ENCODE measurements around the gene PHF19.

Gene PHF19

GRCh38 chr9:120853198-120853597, 23.8 kb downstream of the PHF19 start:
- TF ChIP-seq, protein P1, sequence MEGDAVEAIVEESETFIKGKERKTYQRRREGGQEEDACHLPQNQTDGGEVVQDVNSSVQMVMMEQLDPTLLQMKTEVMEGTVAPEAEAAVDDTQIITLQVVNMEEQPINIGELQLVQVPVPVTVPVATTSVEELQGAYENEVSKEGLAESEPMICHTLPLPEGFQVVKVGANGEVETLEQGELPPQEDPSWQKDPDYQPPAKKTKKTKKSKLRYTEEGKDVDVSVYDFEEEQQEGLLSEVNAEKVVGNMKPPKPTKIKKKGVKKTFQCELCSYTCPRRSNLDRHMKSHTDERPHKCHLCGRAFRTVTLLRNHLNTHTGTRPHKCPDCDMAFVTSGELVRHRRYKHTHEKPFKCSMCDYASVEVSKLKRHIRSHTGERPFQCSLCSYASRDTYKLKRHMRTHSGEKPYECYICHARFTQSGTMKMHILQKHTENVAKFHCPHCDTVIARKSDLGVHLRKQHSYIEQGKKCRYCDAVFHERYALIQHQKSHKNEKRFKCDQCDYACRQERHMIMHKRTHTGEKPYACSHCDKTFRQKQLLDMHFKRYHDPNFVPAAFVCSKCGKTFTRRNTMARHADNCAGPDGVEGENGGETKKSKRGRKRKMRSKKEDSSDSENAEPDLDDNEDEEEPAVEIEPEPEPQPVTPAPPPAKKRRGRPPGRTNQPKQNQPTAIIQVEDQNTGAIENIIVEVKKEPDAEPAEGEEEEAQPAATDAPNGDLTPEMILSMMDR (conservative IDR thresholded peaks at IDR 0.05; ENCODE audit: low read depth, low read length), result no peak
- no peak for DNase-seq (ENCODE audit: low read depth)
- H3K4me3 ChIP-seq (ENCODE audit: low read length), result no peak overlapping the region

DNA sequence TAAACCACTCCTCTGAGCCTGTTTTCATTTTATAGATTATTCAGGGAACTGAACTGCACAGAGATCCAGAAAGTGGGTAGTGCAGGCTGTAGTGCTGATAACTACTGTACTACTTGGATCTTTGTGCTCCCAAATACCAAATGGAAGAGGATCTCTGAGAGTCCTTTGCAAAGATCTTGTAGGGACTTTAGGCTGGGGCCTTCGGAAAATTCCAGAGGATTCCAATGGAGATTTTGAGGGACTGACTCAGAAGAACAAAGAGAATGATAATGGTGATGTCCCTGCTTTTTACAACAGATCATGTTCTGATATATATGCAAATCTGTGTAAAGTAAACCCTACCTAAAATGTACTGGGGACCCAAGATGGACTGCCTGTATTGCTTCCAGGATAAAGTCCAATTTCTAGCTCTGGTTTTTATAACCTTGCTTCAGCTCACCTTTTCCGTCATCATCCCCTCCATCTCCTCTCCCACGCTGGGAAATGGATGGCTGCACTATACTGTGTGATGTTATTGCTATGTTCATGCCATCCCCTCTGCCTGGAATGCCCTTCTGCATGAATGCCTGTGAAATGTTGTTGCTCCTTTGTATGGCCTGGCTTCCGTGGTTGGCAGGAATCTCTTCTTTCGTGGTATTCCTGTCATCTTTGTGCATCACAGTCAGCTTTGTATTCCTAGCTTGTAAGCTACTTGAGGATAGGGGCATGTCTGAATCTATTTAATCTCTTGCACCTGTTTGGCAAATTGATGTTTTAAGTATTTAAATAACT, 24.6 kb downstream of the PHF19 start:
- no peak overlapping the region for H3K4me3 ChIP-seq (ENCODE audit: low read length)
- TF ChIP-seq, protein P1 (conservative IDR thresholded peaks at IDR 0.05; ENCODE audit: low read depth, low read length), result no peak
- no peak for DNase-seq (ENCODE audit: low read depth)

GRCh38 chr9:120851449-120851848, 25.5 kb downstream of the PHF19 start:
- DNase-seq (ENCODE audit: low read depth), result no peak
- no peak overlapping the region for H3K4me3 ChIP-seq (ENCODE audit: low read length)
- TF ChIP-seq, protein P1 (conservative IDR thresholded peaks at IDR 0.05; ENCODE audit: low read depth, low read length), result no peak

- no peak overlapping the region for H3K4me3 ChIP-seq (ENCODE audit: low read length)
- TF ChIP-seq, protein P1 (conservative IDR thresholded peaks at IDR 0.05; ENCODE audit: low read depth, low read length), result no peak
Measured at GRCh38 chr9:120850315-120850714, 26.7 kb downstream of the PHF19 start.

DNA sequence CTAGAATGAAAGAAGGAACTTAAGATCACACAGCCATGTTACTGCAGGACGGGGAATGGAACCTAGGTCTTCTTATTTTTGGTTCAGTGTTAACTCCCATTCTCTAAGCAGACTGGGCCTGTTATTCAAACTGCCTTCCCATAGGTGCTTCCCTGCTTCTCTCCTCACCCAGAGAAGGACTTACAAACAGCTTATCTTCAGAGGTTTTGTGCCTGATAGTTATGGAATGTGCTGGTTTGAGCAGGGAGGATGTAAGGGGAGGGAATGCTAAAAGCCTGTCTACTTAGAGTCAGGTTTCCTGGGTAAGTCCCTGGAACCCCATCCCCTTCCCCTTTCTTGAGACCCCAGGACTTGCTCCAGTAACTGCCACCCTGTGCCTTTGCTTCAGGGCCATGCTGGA, 30.1 kb downstream of the PHF19 start:
- no peak for DNase-seq (ENCODE audit: low read depth)
- TF ChIP-seq, protein P1 (conservative IDR thresholded peaks at IDR 0.05; ENCODE audit: low read depth, low read length), result no peak
- no peak overlapping the region for H3K4me3 ChIP-seq (ENCODE audit: low read length)

More at GRCh38 chr9:120850315-120850714, 26.7 kb downstream of the PHF19 start:
- DNase-seq (ENCODE audit: low read depth), result no peak

GRCh38 chr9:120846251-120846889, 30.6 kb downstream of the PHF19 start:
- TF ChIP-seq, protein P1 (conservative IDR thresholded peaks at IDR 0.05; ENCODE audit: low read depth, low read length), result no peak
- DNase-seq (ENCODE audit: low read depth), result no peak
- no peak overlapping the region for H3K4me3 ChIP-seq (ENCODE audit: low read length)

DNA sequence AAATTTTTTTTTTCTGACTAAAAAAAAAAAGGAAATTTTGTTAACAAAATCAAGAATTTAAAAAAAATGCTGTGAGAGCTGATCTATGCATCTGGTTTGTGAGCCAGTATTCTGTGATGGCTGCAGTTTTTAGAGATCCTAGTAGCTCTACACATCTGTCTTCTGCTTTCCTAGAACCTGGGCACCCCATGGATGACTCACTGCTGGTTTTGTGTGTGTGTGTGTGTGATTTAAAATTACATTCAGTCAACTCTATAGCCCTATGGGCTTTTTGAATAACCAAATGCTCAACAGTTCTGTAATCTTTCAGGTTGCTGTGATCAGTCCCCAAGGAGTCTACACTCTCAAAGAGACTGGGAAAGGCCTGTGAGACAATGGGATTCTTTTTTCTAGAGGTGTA, 31.7 kb downstream of the PHF19 start:
- H3K4me3 ChIP-seq (ENCODE audit: low read length), result no peak overlapping the region
- TF ChIP-seq, protein P1 (conservative IDR thresholded peaks at IDR 0.05; ENCODE audit: low read depth, low read length), result no peak
- DNase-seq (ENCODE audit: low read depth), result no peak
